Measurements from ENCODE around the gene RANBP1. TPM values are rescaled to one million over a fixed set of nuclear protein-coding genes. Genes with fewer than 3 reads are reported as not detected.

The RANBP1 gene
- total and polyA plus RNA-seq, 9 of the 15 experiments (the other 6 are each of a cell fraction or from before 2014, with no cell fraction given), result 162 to 2,891 (median 1,289) TPM

DNA sequence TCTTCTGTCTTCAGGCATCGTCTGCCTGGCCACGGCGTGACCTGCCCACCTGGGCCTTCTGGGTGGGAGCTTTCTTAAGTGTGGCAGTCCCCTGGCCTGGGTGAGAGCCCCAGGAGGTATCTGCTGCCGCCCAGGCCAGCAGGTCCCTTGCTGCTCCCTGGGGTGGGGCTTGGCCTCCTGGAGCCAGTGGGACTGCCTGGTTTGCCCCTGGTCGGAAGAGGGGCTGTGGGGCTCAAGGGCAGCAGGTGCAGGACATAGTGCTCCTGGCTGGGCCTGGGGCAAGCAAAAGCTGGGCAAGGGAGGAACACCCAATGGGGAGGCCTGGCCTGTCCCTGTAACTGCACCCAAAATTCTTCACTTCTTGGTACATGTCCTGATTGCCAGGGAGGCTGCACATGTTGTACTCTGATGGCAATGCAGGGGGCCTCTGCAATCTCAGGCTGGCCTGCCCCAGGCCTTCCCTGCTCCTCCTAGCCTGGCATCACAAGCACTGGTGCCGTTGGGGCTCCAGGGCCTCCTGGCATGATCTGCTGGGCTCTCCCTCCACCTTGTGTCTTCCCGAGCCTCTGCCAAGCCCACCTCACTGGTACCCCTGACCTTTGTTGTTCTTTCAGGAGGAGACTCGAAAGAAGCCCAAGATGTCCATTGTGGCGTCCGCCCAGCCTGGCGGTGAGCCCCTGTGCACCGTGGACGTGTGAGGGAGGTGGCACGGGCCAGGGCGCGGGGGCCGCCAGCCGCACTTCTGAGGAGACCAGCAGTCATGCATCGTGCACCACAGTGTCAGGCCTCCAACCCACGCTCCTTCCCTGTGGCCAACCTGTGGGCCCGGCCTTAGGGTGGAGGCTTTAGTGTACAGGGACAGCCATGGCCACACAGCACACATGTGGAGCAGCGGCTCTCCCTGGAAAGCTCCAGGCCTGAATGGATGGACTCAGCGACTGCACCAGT, 6.2 kb upstream of the RANBP1 start (continued):
- TF ChIP-seq ILK (tag; IDR thresholded peaks at IDR 0.05; ENCODE audit: borderline replicate concordance, low read depth) (no peak), STAT5A (IDR thresholded peaks at IDR 0.05; ENCODE audit: borderline replicate concordance, low read length) (no peak; the same call in 1 of the 2 replicates), KLF1 (tag; IDR thresholded peaks at IDR 0.05) (no peak; the same call in 1 of the 2 replicates), CEBPG (CRISPR knock-in tag; IDR thresholded peaks at IDR 0.05) (no peak), CEBPG (tag; conservative IDR thresholded peaks at IDR 0.05 in 1 of 2, IDR thresholded peaks at IDR 0.05 in 1 of 2) (no peak), JUND (IDR thresholded peaks at IDR 0.05; ENCODE audit: borderline replicate concordance, low read depth, low read length) (no peak), JUND (tag; IDR thresholded peaks at IDR 0.05; ENCODE audit: borderline replicate concordance, low read depth, low read length) (no peak), BCLAF1 (IDR thresholded peaks at IDR 0.05; ENCODE audit: borderline replicate concordance in 1 of 2, control insufficient read depth in 1 of 2, low read depth in 2 of 2, low read length in 1 of 2) (no peak), ZNF217 (CRISPR knock-in tag; IDR thresholded peaks at IDR 0.05) (no peak), KDM4B (IDR thresholded peaks at IDR 0.05; ENCODE audit: borderline replicate concordance in 2 of 2, low read depth in 1 of 2) (peak in 1 of 2 experiments; percentile 17; a peak in 1 of 4 replicates), PHTF2 (CRISPR knock-in tag; IDR thresholded peaks at IDR 0.05) (no peak), RFX7 (CRISPR knock-in tag; IDR thresholded peaks at IDR 0.05) (no peak), DPF2 (IDR thresholded peaks at IDR 0.05) (no peak), ZNF133 (CRISPR knock-in tag; IDR thresholded peaks at IDR 0.05) (no peak), SRSF7 (optimal IDR thresholded peaks at IDR 0.05; ENCODE audit: low read depth, low read length) (no peak), SMAD1 (IDR thresholded peaks at IDR 0.05; ENCODE audit: low read depth, low read length, partially characterized antibody) (no peak), BMI1 (IDR thresholded peaks at IDR 0.05; ENCODE audit: low read length) (no peak), ZNF586 (CRISPR knock-in tag; conservative IDR thresholded peaks at IDR 0.05) (0 out of 2 replicates have a peak, but pooled peaks have one; percentile 26), NUFIP1 (IDR thresholded peaks at IDR 0.05; ENCODE audit: partially characterized antibody) (no peak), CBX5 (IDR thresholded peaks at IDR 0.05; ENCODE audit: borderline replicate concordance, low read depth) (no peak)
- TF ChIP-seq, protein P1, sequence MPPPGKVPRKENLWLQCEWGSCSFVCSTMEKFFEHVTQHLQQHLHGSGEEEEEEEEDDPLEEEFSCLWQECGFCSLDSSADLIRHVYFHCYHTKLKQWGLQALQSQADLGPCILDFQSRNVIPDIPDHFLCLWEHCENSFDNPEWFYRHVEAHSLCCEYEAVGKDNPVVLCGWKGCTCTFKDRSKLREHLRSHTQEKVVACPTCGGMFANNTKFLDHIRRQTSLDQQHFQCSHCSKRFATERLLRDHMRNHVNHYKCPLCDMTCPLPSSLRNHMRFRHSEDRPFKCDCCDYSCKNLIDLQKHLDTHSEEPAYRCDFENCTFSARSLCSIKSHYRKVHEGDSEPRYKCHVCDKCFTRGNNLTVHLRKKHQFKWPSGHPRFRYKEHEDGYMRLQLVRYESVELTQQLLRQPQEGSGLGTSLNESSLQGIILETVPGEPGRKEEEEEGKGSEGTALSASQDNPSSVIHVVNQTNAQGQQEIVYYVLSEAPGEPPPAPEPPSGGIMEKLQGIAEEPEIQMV (tag; conservative IDR thresholded peaks at IDR 0.05; ENCODE audit: low read depth), result no peak
- TF ChIP-seq, protein P2, sequence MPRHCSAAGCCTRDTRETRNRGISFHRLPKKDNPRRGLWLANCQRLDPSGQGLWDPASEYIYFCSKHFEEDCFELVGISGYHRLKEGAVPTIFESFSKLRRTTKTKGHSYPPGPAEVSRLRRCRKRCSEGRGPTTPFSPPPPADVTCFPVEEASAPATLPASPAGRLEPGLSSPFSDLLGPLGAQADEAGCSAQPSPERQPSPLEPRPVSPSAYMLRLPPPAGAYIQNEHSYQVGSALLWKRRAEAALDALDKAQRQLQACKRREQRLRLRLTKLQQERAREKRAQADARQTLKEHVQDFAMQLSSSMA (CRISPR knock-in tag; IDR thresholded peaks at IDR 0.05), result no peak

Measured in K562 (cell line).